Measurements from ENCODE around the gene TSPAN5.

DNA sequence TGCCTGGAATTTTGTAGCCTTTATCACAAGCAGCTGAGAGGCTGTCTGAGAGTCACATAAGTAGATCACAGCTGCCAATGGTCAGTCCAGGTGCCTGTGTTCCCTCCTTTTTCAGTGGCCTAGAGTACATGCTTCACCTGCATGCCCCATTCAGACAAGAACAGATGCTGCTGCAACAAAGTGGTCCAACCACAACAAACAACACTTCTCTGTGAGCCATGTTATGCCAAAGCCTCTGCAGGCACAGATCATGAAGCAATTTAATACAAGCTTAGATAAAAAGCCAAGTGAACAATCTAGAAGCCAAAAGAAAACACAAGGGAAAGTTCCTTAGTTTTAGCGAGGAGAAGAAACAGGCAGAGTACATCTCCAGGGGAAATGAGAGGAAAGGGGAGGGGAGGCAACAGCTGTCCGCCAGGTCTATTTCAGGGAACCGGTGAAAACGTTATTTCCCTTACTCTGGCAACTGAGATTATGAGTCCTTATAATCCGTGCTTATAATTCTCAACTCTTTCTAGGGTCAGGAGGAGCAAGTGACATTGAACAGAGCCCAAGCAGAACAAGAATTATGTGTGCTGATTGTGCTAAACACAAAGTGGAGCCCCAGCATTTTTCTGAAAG is 92.6 kb downstream of the TSPAN5 start:
- TF ChIP-seq, protein P1, sequence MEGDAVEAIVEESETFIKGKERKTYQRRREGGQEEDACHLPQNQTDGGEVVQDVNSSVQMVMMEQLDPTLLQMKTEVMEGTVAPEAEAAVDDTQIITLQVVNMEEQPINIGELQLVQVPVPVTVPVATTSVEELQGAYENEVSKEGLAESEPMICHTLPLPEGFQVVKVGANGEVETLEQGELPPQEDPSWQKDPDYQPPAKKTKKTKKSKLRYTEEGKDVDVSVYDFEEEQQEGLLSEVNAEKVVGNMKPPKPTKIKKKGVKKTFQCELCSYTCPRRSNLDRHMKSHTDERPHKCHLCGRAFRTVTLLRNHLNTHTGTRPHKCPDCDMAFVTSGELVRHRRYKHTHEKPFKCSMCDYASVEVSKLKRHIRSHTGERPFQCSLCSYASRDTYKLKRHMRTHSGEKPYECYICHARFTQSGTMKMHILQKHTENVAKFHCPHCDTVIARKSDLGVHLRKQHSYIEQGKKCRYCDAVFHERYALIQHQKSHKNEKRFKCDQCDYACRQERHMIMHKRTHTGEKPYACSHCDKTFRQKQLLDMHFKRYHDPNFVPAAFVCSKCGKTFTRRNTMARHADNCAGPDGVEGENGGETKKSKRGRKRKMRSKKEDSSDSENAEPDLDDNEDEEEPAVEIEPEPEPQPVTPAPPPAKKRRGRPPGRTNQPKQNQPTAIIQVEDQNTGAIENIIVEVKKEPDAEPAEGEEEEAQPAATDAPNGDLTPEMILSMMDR (IDR thresholded peaks at IDR 0.05) = no peak
- no peak for TF ChIP-seq POLR2A (IDR thresholded peaks at IDR 0.05)

All from lower leg skin (tissue), 3 donors.